K562 (cell line): Measurements from ENCODE around the gene PMM1. TPM values are rescaled to one million over a fixed set of nuclear protein-coding genes. Genes with fewer than 3 reads are reported as not detected.

Experiments
- BRF1 ChIP-seq: IDR thresholded peaks from 3 replicates; pipeline ENCODE4 v1.6.1; 2011; ENCODE audit warnings: borderline replicate concordance, mild to moderate bottlenecking; ENCODE audit not compliant: insufficient read length; ENCODE audit errors: extremely low read depth
- CHD1 ChIP-seq: fragments of 200-600 bp; sonication (generic); IDR thresholded peaks from one replicate; pipeline ENCODE4 v1.6.1; 2012; ENCODE audit warnings: mild to moderate bottlenecking, moderate library complexity, low read length, inconsistent platforms
- CXXC5 ChIP-seq: fragments of 250-450 bp; sonication (Bioruptor Pico); IDR thresholded peaks from 2 replicates; pipeline ENCODE4 v1.8.0; 2022; ENCODE audit warnings: inconsistent platforms, mild to moderate bottlenecking, moderate library complexity
- EZH2 ChIP-seq: IDR thresholded peaks from 2 replicates; pipeline ENCODE4 v1.6.1; 2012; ENCODE audit warnings: low read depth, mild to moderate bottlenecking, inconsistent platforms, low read length, borderline replicate concordance
- FOXK2 ChIP-seq, 2 experiments: fragments of 450-650 bp; IDR thresholded peaks in 1 of 2; conservative IDR thresholded peaks in 1 of 2; 2 replicates each; pipeline ENCODE4 v1.6.1; 2016; ENCODE audit warnings: low read depth in 2 of 2, mild to moderate bottlenecking in 1 of 2
- GATAD2A ChIP-seq: fragments of 450-650 bp; IDR thresholded peaks from 2 replicates; pipeline ENCODE4 v1.6.1; 2017
- GTF2F1 ChIP-seq: IDR thresholded peaks from 2 replicates; pipeline ENCODE4 v1.6.1; 2011; ENCODE audit warnings: low read depth, low read length, improper control_type of control experiment
- HMG20B ChIP-seq: fragments of 250-450 bp; sonication (Bioruptor Pico); IDR thresholded peaks from 2 replicates; pipeline ENCODE4 v1.5.0; 2021; ENCODE audit warnings: mild to moderate bottlenecking
- IRF1 ChIP-seq: sonication (generic); formaldehyde crosslinking; IDR thresholded peaks from 2 replicates; pipeline ENCODE4 v1.8.0; 2022; ENCODE audit warnings: missing genetic modification reagents, mild to moderate bottlenecking, borderline replicate concordance
- JUNB ChIP-seq: fragments of 450-650 bp; formaldehyde crosslinking; conservative IDR thresholded peaks from 2 replicates; pipeline ENCODE4 v1.4.0; 2020; ENCODE audit warnings: mild to moderate bottlenecking
- NFIC ChIP-seq: fragments of 450-650 bp; IDR thresholded peaks from 2 replicates; pipeline ENCODE4 v1.6.1; 2017; ENCODE audit warnings: mild to moderate bottlenecking, inconsistent platforms
- PRDM10 ChIP-seq: fragments of 450-650 bp; IDR thresholded peaks from 2 replicates; pipeline ENCODE4 v1.6.1; 2018; ENCODE audit not compliant: partially characterized antibody
- RBM34 ChIP-seq: fragments of 200-400 bp; formaldehyde crosslinking; IDR thresholded peaks from 2 replicates; pipeline ENCODE4 v1.6.1; 2018; ENCODE audit warnings: low read length, borderline replicate concordance; ENCODE audit not compliant: insufficient read depth
- RERE ChIP-seq: sonication (generic); formaldehyde crosslinking; IDR thresholded peaks from 2 replicates; pipeline ENCODE4 v1.8.0; 2023; ENCODE audit warnings: missing genetic modification reagents, mild to moderate bottlenecking, borderline replicate concordance
- SMARCC2 ChIP-seq: fragments of 450-650 bp; IDR thresholded peaks from 2 replicates; pipeline ENCODE4 v1.6.1; 2017; ENCODE audit warnings: antibody characterized with exemption, moderate library complexity, mild to moderate bottlenecking, low read depth
- ZNF212 ChIP-seq: fragments of 450-650 bp; formaldehyde crosslinking; IDR thresholded peaks from 2 replicates; pipeline ENCODE4 v1.4.0; 2020; ENCODE audit warnings: mild to moderate bottlenecking
- ZNF280A ChIP-seq: fragments of 450-650 bp; IDR thresholded peaks from 2 replicates; pipeline ENCODE4 v1.6.1; 2018; ENCODE audit warnings: mild to moderate bottlenecking, low read depth; ENCODE audit not compliant: partially characterized antibody
- ZNF717 ChIP-seq: fragments of 250-450 bp; sonication (Bioruptor Pico); IDR thresholded peaks from 2 replicates; pipeline ENCODE4 v1.5.0; 2021
- polyA plus RNA-seq, 8 experiments: library from polyadenylated mRNA; depleted of rRNA in 4 of 8; stranded (reverse) in 5 of 8; unstranded in 3 of 8; fragments of >200 nt; fragmentation: Nextera tagmentation in 2 of 8; fragmentation: Illumina TruSeq in 1 of 8; extraction: Ambion mirVana in 2 of 8; extraction: Trizol in 1 of 8; gene quantifications; 2 replicates each; pipeline versions ENCODE4 v1.2.1 to v1.2.3, GENCODE V29; 2011 to 2014; ENCODE audit warnings: inconsistent platforms in 1 of 8, missing spikeins in 1 of 8
- total RNA-seq, 7 experiments: library from RNA; depleted of rRNA in 6 of 7; stranded (reverse); fragments of >200 nt in 6 of 7; fragmentation: Illumina TruSeq in 2 of 7; extraction: Trizol in 2 of 7; gene quantifications; 2 replicates each; pipeline versions ENCODE4 v1.2.1 to v1.2.3, GENCODE V29; 2011 to 2021; ENCODE audit warnings: low replicate concordance in 1 of 7

The PMM1 gene
- total and polyA plus RNA-seq, 9 of the 15 experiments (the other 6 are each of a cell fraction or from before 2014, with no cell fraction given): 10.2 to 31.7 (median 20.3) TPM

- no peak for TF ChIP-seq RERE (CRISPR knock-in tag)
- no peak for TF ChIP-seq BRF1
- TF ChIP-seq EZH2: no peak
- no peak for TF ChIP-seq GTF2F1
- TF ChIP-seq SMARCC2: no peak
- no peak for TF ChIP-seq ZNF212 (CRISPR knock-in tag)
- TF ChIP-seq ZNF717 (CRISPR knock-in tag): no peak
- TF ChIP-seq CXXC5: no peak
- no peak for TF ChIP-seq RBM34
- no peak for TF ChIP-seq HMG20B (CRISPR knock-in tag)
- TF ChIP-seq IRF1: no peak
- no peak for TF ChIP-seq ZNF280A
- no peak for TF ChIP-seq GATAD2A
- no peak for TF ChIP-seq PRDM10
- peak; percentile 39; the same call in 1 of the 2 replicates for TF ChIP-seq NFIC
- TF ChIP-seq JUNB (CRISPR knock-in tag): no peak
- no peak for TF ChIP-seq FOXK2 (conservative IDR thresholded peaks at IDR 0.05 in 1 of 2, IDR thresholded peaks at IDR 0.05 in 1 of 2; ENCODE audit: low read depth in 2 of 2)
- no peak for TF ChIP-seq CHD1
Measured at GRCh38 chr22:41576877-41577276, 12.8 kb downstream of the PMM1 start (continued).
